HL-60 (cell line): ENCODE measurements around the gene TM4SF18.

Experiments used
- DNase-seq, 2 experiments: peaks; one replicate each; pipeline ENCODE4 v3.0.0-alpha.2; 2010 to 2020; ENCODE audit warnings: low read depth in 1 of 2, low spot score in 1 of 2
- H3K27ac ChIP-seq: fragments of 250-450 bp; sonication (Bioruptor Pico); replicated peaks from 2 replicates; pipeline ENCODE4 v1.5.1; 2020; ENCODE audit warnings: mild to moderate bottlenecking, moderate library complexity
- H3K27me3 ChIP-seq: fragments of 250-450 bp; sonication (Bioruptor Pico); 2 replicates; pipeline ENCODE4 v1.5.1; 2021; ENCODE audit warnings: mild to moderate bottlenecking, moderate library complexity; ENCODE audit not compliant: insufficient read depth, poor library complexity, severe bottlenecking
- H3K4me3 ChIP-seq: replicated peaks from 2 replicates; pipeline ENCODE4 v1.5.1; 2011; ENCODE audit warnings: mild to moderate bottlenecking, control low read depth, low read length; ENCODE audit not compliant: insufficient read depth
- GABPA ChIP-seq: IDR thresholded peaks from 2 replicates; pipeline ENCODE4 v1.6.1; 2012; ENCODE audit warnings: low read depth
- POLR2AphosphoS5 ChIP-seq: IDR thresholded peaks from 2 replicates; pipeline ENCODE4 v1.6.1; 2012; ENCODE audit warnings: low read depth
- SPI1 ChIP-seq: IDR thresholded peaks from 2 replicates; pipeline ENCODE4 v1.6.1; 2012; ENCODE audit warnings: low read depth, mild to moderate bottlenecking, borderline replicate concordance
- TF ChIP-seq, protein P1 (sequence below): IDR thresholded peaks from one replicate; pipeline ENCODE4 v1.5.1; 2011; ENCODE audit warnings: low read length, control low read depth, inconsistent platforms; ENCODE audit not compliant: insufficient read depth
- TF ChIP-seq, protein P2 (sequence below): IDR thresholded peaks from 2 replicates; pipeline ENCODE4 v1.6.1; 2012; ENCODE audit warnings: low read depth; ENCODE audit not compliant: insufficient replicate concordance

TM4SF18 gene

DNA sequence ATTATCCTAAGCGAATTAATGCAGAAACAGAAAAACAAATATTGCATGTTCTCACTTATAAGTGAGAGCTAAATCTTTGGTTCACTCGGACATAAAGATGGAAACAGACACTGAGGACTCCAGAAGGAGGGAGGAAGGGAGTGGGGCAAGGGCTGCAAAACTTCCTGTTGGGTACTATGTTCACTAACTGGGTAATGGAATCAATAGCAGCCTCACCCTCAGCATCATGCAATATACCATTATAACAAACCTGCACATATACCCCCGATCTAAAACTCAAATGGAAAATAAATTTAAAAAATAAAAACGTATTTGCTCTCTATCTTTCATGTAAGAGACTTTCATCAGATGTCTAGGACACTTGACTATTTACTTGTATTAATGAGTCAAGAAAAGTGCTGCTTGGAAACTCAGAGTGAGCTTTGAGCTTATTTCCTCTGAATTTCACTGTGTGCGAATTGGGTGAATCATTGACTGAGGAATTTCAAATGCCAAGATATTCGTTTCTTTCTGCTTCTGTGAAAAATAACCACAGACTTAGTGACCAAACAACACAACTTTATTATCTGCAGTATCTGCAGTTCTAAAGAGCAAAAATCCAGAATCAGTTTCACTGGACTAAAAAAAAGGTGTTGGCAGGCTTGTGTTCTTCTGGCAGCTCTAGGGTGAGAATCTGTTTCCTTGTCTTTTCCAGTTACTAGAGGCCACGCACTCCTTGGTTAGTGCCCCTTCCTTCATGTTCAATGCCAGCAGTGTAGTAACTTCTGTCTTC is 18.4 kb downstream of the TM4SF18 start:
- no peaks in the 10 kb centered on the region for H3K27me3 ChIP-seq
- no peak for DNase-seq
- H3K4me3 ChIP-seq = no peak overlapping the region
- TF ChIP-seq, protein P1, sequence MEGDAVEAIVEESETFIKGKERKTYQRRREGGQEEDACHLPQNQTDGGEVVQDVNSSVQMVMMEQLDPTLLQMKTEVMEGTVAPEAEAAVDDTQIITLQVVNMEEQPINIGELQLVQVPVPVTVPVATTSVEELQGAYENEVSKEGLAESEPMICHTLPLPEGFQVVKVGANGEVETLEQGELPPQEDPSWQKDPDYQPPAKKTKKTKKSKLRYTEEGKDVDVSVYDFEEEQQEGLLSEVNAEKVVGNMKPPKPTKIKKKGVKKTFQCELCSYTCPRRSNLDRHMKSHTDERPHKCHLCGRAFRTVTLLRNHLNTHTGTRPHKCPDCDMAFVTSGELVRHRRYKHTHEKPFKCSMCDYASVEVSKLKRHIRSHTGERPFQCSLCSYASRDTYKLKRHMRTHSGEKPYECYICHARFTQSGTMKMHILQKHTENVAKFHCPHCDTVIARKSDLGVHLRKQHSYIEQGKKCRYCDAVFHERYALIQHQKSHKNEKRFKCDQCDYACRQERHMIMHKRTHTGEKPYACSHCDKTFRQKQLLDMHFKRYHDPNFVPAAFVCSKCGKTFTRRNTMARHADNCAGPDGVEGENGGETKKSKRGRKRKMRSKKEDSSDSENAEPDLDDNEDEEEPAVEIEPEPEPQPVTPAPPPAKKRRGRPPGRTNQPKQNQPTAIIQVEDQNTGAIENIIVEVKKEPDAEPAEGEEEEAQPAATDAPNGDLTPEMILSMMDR = no peak
- TF ChIP-seq SPI1 (no peak), POLR2AphosphoS5 (no peak), GABPA (no peak)
- TF ChIP-seq, protein P2, sequence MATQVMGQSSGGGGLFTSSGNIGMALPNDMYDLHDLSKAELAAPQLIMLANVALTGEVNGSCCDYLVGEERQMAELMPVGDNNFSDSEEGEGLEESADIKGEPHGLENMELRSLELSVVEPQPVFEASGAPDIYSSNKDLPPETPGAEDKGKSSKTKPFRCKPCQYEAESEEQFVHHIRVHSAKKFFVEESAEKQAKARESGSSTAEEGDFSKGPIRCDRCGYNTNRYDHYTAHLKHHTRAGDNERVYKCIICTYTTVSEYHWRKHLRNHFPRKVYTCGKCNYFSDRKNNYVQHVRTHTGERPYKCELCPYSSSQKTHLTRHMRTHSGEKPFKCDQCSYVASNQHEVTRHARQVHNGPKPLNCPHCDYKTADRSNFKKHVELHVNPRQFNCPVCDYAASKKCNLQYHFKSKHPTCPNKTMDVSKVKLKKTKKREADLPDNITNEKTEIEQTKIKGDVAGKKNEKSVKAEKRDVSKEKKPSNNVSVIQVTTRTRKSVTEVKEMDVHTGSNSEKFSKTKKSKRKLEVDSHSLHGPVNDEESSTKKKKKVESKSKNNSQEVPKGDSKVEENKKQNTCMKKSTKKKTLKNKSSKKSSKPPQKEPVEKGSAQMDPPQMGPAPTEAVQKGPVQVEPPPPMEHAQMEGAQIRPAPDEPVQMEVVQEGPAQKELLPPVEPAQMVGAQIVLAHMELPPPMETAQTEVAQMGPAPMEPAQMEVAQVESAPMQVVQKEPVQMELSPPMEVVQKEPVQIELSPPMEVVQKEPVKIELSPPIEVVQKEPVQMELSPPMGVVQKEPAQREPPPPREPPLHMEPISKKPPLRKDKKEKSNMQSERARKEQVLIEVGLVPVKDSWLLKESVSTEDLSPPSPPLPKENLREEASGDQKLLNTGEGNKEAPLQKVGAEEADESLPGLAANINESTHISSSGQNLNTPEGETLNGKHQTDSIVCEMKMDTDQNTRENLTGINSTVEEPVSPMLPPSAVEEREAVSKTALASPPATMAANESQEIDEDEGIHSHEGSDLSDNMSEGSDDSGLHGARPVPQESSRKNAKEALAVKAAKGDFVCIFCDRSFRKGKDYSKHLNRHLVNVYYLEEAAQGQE = no peak
- H3K27ac ChIP-seq = no peak overlapping the region

DNA sequence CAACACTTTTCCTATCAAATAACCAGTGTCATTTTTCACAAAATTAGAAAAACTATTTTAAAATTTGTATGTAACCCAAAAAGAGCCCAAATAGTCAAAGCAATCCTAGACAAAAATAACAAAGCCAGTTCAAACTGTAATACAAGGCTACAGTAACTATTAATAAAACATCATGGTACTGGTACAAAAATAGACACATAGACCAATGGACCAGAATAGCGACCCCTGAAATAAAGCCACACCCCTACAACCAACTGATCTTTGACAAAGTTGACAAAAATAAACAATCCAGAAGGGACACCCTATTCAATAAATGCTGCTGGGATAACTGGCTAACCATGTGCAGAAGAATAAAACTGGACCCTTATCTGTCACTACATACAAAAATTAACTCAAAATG is 19.9 kb downstream of the TM4SF18 start:
- TF ChIP-seq POLR2AphosphoS5 (no peak), SPI1 (no peak), GABPA (no peak)
- TF ChIP-seq, protein P1 = no peak
- TF ChIP-seq, protein P2 = no peak
- Histone ChIP-seq H3K4me3 (no peak overlapping the region), H3K27ac (no peak overlapping the region), H3K27me3 (no peaks in the 10 kb centered on the region)
- no peak for DNase-seq

DNA sequence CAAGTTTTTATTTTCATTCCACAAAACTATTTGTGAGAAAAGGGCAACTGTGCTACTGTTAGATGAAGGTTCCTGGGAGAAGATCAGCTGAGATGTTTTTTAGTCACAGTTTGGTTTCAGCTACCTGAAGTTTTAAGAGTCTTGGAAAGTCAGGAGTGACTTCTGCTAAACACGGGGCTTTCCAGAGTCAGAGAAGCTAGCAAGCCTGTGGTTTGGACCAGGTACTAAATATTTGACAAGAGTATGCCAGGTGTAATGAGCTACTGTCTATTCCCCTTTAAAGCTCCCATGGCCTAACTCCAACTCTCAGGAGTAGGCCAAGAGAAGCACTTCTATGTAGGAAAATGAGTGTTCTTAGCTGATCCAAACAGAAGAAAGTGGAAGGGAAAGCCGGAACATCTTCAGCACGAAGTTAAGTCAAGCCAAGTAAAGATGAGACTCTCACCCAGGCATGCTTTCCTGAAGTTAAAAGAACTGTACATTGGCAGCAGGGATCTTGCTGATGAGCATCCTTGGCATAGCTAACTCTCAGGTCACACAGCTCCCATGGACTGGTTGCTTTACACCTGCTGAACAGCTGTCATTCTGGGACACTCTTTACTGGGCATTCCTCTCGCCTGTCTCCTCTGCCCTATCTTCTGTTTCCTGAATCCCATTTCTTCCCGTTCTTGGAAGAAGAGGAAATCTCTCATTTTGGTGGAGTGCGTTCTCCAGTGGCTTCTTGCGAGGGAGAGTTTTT is 22.5 kb downstream of the TM4SF18 start:
- Histone ChIP-seq H3K4me3 (no peak overlapping the region), H3K27me3 (no peaks in the 10 kb centered on the region), H3K27ac (no peak overlapping the region)
- TF ChIP-seq GABPA (no peak), SPI1 (no peak), POLR2AphosphoS5 (no peak)
- TF ChIP-seq, protein P2 = no peak
- TF ChIP-seq, protein P1 = no peak
- no peak for DNase-seq
